ENCODE measurements around the gene USP40.

The USP40 gene, protein sequence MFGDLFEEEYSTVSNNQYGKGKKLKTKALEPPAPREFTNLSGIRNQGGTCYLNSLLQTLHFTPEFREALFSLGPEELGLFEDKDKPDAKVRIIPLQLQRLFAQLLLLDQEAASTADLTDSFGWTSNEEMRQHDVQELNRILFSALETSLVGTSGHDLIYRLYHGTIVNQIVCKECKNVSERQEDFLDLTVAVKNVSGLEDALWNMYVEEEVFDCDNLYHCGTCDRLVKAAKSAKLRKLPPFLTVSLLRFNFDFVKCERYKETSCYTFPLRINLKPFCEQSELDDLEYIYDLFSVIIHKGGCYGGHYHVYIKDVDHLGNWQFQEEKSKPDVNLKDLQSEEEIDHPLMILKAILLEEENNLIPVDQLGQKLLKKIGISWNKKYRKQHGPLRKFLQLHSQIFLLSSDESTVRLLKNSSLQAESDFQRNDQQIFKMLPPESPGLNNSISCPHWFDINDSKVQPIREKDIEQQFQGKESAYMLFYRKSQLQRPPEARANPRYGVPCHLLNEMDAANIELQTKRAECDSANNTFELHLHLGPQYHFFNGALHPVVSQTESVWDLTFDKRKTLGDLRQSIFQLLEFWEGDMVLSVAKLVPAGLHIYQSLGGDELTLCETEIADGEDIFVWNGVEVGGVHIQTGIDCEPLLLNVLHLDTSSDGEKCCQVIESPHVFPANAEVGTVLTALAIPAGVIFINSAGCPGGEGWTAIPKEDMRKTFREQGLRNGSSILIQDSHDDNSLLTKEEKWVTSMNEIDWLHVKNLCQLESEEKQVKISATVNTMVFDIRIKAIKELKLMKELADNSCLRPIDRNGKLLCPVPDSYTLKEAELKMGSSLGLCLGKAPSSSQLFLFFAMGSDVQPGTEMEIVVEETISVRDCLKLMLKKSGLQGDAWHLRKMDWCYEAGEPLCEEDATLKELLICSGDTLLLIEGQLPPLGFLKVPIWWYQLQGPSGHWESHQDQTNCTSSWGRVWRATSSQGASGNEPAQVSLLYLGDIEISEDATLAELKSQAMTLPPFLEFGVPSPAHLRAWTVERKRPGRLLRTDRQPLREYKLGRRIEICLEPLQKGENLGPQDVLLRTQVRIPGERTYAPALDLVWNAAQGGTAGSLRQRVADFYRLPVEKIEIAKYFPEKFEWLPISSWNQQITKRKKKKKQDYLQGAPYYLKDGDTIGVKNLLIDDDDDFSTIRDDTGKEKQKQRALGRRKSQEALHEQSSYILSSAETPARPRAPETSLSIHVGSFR

DNA sequence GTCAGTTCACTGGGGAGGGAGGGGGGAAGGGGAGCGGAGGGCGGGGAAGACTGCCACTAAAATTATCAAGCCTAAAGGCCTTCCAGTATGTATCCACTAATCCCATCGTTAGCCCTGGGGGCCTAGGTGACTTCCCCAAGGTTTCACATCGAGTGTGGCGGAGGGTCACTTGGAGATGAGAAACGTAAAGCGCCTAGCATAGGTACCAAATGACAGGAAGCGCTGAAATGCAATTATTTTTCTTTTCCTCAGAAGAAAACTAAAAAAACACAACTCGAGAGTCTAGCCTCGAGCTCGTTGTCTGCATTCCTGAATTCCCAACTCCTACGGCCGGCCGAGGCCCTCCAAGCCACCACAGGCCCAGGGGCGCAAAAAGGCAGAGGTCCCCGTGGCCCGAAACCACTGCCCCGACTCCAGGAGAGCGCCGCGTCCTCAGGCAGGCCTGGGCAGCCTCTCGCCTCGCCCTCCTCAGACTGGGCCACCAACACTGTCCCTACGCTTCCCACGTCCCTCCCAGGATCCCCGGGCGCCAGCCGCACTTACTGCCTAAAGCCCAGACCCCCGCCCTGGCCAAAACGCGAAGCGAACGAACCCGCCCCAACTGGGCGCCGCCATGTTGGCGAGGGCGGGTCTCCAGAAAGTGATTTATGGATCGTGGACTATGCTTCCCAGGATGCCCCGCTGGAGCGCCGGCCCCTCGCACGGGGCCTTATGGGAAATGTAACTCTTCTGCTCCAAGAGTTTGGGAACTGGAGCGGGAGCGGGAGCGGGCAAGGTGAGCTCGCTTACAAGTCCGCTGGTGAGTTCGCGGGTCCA lies at the start of gene USP40:
TSS of gene USP40 (minus strand) at position 642 of the 816 bp plus-strand sequence. CDS start 1,228 bp downstream, outside the sequence.
- peak; percentile 64 for DNase-seq (ENCODE audit: low spot score)
- TF ChIP-seq, protein P1, sequence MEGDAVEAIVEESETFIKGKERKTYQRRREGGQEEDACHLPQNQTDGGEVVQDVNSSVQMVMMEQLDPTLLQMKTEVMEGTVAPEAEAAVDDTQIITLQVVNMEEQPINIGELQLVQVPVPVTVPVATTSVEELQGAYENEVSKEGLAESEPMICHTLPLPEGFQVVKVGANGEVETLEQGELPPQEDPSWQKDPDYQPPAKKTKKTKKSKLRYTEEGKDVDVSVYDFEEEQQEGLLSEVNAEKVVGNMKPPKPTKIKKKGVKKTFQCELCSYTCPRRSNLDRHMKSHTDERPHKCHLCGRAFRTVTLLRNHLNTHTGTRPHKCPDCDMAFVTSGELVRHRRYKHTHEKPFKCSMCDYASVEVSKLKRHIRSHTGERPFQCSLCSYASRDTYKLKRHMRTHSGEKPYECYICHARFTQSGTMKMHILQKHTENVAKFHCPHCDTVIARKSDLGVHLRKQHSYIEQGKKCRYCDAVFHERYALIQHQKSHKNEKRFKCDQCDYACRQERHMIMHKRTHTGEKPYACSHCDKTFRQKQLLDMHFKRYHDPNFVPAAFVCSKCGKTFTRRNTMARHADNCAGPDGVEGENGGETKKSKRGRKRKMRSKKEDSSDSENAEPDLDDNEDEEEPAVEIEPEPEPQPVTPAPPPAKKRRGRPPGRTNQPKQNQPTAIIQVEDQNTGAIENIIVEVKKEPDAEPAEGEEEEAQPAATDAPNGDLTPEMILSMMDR (IDR thresholded peaks at IDR 0.05; ENCODE audit: extremely low read depth, insufficient read depth, missing control alignments) = no peak
- in situ Hi-C loops (cut with MboI; ENCODE audit: low pct_unique_long_range_greater_than_20kb, low sequenced_read_pairs, unreplicated experiment) = no loop called here

DNA sequence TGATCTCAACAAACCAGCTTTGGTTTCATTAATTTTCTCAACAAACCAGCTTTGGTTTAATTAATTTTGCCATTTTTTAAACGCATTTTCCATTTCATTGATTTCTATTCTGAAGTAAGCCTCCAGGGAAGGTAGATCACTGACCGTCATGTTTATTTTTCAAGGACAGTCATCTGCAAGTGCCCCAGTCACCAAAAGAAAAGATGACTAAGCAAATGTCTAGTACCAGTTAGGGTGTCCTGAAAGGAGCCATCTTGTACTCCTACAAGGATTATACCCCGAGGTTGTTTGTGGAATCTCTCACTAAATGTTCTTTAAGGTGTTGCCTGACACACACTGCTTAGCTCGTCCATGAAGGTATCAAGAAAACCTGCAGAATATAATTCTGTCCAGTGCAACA lies 44.7 kb upstream of the USP40 start:
- TF ChIP-seq, protein P1 (IDR thresholded peaks at IDR 0.05; ENCODE audit: extremely low read depth, insufficient read depth, missing control alignments) = no peak
- DNase-seq (ENCODE audit: low spot score) = no peak
- in situ Hi-C loops (cut with MboI; ENCODE audit: low pct_unique_long_range_greater_than_20kb, low sequenced_read_pairs, unreplicated experiment) = no loop called here

DNA sequence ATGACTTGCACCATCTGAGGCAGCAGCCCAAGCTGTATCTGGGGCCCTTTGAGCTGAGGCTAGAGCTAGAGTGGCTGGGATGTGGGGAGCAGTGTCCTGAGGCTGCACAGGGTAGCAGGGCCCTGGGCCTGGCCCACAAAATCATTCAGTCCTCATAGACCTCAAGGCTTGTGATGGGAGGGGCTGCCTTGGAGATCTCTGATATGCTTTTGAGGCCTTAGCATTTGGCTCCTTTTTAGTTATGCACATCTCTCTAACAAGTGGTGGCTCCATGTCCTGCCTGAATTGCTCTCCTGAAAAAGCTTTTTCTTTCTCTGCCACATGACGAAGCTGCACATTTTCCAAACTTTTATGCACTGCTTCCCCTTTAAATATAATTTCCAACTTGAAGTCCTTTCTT lies 39.1 kb upstream of the USP40 start:
- DNase-seq (ENCODE audit: low spot score) = no peak
- in situ Hi-C loops (cut with MboI; ENCODE audit: low pct_unique_long_range_greater_than_20kb, low sequenced_read_pairs, unreplicated experiment) = no loop called here
- TF ChIP-seq, protein P1 (IDR thresholded peaks at IDR 0.05; ENCODE audit: extremely low read depth, insufficient read depth, missing control alignments) = no peak

DNA sequence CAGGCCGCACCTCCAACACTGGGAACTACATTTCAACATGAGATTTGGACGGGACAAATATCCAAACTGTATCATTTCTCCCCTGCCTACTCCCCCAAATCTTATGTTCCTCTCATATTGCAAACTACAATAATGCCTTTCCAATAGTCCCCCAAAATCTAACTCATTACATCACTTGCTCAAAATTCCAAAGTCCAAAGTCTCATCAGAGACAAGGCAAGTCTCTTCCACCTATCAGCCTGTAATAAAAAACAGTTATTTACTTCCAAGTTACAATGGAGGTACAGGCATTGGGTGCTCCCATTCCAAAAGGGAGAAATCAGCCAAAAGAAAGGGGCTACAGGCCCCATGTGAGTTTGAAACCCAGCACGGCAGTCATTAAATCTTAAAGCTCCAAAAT lies 38.2 kb upstream of the USP40 start:
- in situ Hi-C loops (cut with MboI; ENCODE audit: low pct_unique_long_range_greater_than_20kb, low sequenced_read_pairs, unreplicated experiment) = no loop called here
- TF ChIP-seq, protein P1 (IDR thresholded peaks at IDR 0.05; ENCODE audit: extremely low read depth, insufficient read depth, missing control alignments) = no peak
- DNase-seq (ENCODE audit: low spot score) = no peak

DNA sequence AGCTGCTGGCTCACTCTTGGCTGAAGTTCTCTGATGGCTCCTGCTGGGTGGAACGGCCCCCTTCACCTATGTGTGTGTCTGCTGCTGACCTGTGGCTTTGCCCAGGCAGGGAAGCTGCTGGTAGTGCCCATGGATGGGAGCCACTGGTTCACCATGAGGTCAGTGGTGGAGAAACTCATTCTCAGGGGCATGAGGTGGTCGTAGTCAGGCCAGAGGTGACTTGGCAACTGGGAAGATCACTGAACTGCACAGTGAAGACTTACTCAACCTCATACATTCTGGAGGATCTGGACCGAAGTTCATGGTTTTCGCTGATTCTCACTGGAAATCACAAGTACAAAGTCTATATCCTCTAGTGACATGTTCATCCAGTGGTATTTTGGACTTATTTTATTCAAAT lies 36.9 kb upstream of the USP40 start:
- in situ Hi-C loops (cut with MboI; ENCODE audit: low pct_unique_long_range_greater_than_20kb, low sequenced_read_pairs, unreplicated experiment) = no loop called here
- TF ChIP-seq, protein P1 (IDR thresholded peaks at IDR 0.05; ENCODE audit: extremely low read depth, insufficient read depth, missing control alignments) = no peak
- DNase-seq (ENCODE audit: low spot score) = no peak

Data from GM13977 (cell line).